Panc1 (cell line): ENCODE results near the gene TXNDC11. TPM values are rescaled to one million over a fixed set of nuclear protein-coding genes. Genes with fewer than 3 reads are reported as not detected.
A peak's percentile ranks its signal among the peaks of the same experiment; 100 is the strongest.

ENCODE experiments used
- ATAC-seq: fragments of 200-7000 bp; cut with Tn5 transposase; 2 replicates; pipeline ENCODE4 v1.9.1; 2020; ENCODE audit warnings: mild to moderate bottlenecking, moderate library complexity
- BruUV-seq: library from RNA; stranded (reverse); fragments of 400-500 nt; replicated peaks from 2 replicates; lab custom pipeline; 2021; lab: Mats Ljungman, UMichigan
- CTCF ChIA-PET: fragments of 300-600 bp; sonication (Branson Sonifier 250); formaldehyde crosslinking; loops from one replicate; lab custom pipeline; 2022; ENCODE audit warnings: antibody characterized with exemption; lab: Charles Lee
- POLR2A ChIA-PET: fragments of 300-600 bp; sonication (Branson Sonifier 250); formaldehyde crosslinking; loops from one replicate; lab custom pipeline; 2022; ENCODE audit warnings: antibody characterized with exemption; lab: Charles Lee
- DNase-seq: peaks from one replicate; pipeline ENCODE4 v3.0.0-alpha.2; 2010; ENCODE audit warnings: low read depth, low spot score
- H3K27ac ChIP-seq: 2 replicates; pipeline ENCODE4 v1.5.1; 2011; ENCODE audit warnings: mild to moderate bottlenecking, low read length, inconsistent platforms
- H3K27me3 ChIP-seq: fragments of 200-500 bp; sonication (Bioruptor generic); 2 replicates; pipeline ENCODE4 v1.6.0; 2014; ENCODE audit warnings: low read length, inconsistent platforms; ENCODE audit not compliant: control insufficient read depth, insufficient read depth
- H3K36me3 ChIP-seq: fragments of 200-500 bp; sonication (Bioruptor generic); 2 replicates; pipeline ENCODE4 v1.5.1; 2014; ENCODE audit warnings: inconsistent platforms, mild to moderate bottlenecking, low read length, moderate library complexity; ENCODE audit not compliant: control insufficient read depth, insufficient read depth
- H3K4me1 ChIP-seq: 2 replicates; pipeline ENCODE4 v1.5.1; 2011; ENCODE audit warnings: inconsistent platforms, mild to moderate bottlenecking, low read length, moderate library complexity; ENCODE audit not compliant: control insufficient read depth, insufficient read depth
- H3K4me3 ChIP-seq, 2 experiments: 2 replicates each; pipeline ENCODE4 v1.5.1; 2011 to 2012; ENCODE audit warnings: low read depth in 2 of 2, low read length in 2 of 2, mild to moderate bottlenecking in 2 of 2, inconsistent platforms in 1 of 2, moderate library complexity in 1 of 2
- H3K9me3 ChIP-seq: fragments of 200-500 bp; sonication (Bioruptor generic); 2 replicates; pipeline ENCODE4 v1.5.1; 2014; ENCODE audit warnings: low read depth, mild to moderate bottlenecking, inconsistent platforms, low read length, moderate library complexity; ENCODE audit not compliant: control insufficient read depth, insufficient read depth
- POLR2AphosphoS5 ChIP-seq: IDR thresholded peaks from 2 replicates; pipeline ENCODE4 v1.6.1; 2012; ENCODE audit warnings: mild to moderate bottlenecking, low read depth, low read length, moderate library complexity
- SIN3A ChIP-seq: IDR thresholded peaks from 2 replicates; pipeline ENCODE4 v1.6.1; 2012; ENCODE audit warnings: low read depth, mild to moderate bottlenecking, low read length, moderate library complexity, borderline replicate concordance; ENCODE audit not compliant: insufficient read depth
- TCF7L2 ChIP-seq: IDR thresholded peaks from 2 replicates; pipeline ENCODE4 v1.6.1; 2011; ENCODE audit warnings: mild to moderate bottlenecking, low read depth, low read length, inconsistent platforms
- in situ Hi-C: cut with HindIII; loops from 2 replicates; pipeline ENCODE4 v1.10.0; 2016; ENCODE audit warnings: low sequenced_read_pairs, low pct_unique_long_range_greater_than_20kb
- intact Hi-C: fragments of 100-400 bp; cut with micrococcal nuclease; formaldehyde crosslinking; loops from one replicate; pipeline ENCODE4 v1.10.0; 2022; ENCODE audit not compliant: unreplicated experiment
- total RNA-seq: library from RNA; stranded (reverse); gene quantifications from one replicate; pipeline ENCODE4 v1.2.1, GENCODE V29; 2021; ENCODE audit not compliant: unreplicated experiment
- TF ChIP-seq, protein P1 (sequence below), 2 experiments: IDR thresholded peaks; 2 replicates each; pipeline ENCODE4 v1.6.1; 2011 to 2012; ENCODE audit warnings: low read depth in 2 of 2, control low read depth in 1 of 2, low read length in 1 of 2, mild to moderate bottlenecking in 1 of 2, moderate library complexity in 1 of 2; ENCODE audit not compliant: insufficient read depth in 1 of 2
- TF ChIP-seq, protein P2 (sequence below): fragments of 450-650 bp; IDR thresholded peaks from 2 replicates; pipeline ENCODE4 v1.5.1; 2017; ENCODE audit warnings: mild to moderate bottlenecking

TXNDC11 gene
- total RNA-seq, 1 experiment from 2014 or later, result 30.5 TPM

DNA sequence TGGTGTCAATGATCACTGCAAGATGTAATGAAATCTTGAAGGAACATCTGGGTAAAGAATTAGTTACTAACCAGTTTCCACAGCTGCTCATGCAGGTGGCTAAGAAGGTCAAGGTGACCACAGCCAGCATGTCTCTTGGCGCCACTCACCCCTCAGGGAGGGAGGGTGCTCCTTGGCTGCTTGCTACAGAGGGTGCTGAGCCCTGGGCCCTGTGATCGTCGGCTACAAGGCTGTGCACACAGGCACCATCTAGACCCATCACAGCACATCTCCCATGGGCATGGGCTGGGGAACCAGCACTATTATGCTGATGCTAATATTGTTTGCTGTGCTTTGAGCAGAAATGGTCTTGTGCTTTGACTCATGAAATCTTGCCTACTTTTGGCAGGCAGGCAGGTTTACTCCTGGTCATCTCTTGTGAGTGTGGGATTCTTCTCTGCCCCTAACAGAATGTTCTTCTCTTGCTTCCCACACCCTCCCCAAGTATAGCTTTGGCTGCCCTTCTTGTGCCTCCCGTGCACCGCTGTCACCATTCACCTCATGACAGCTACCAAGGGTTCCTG, 36.4 kb downstream of the TXNDC11 start:
- intact Hi-C loops (no loop called here), in situ Hi-C loops (no loop called here)
- H3K4me3 ChIP-seq, result no peak overlapping the region
- CTCF ChIA-PET, result no interaction called here
- no peaks in the 10 kb centered on the region for H3K36me3 ChIP-seq
- TF ChIP-seq POLR2AphosphoS5 (no peak), TCF7L2 (no peak), SIN3A (no peak)
- TF ChIP-seq, protein P1, sequence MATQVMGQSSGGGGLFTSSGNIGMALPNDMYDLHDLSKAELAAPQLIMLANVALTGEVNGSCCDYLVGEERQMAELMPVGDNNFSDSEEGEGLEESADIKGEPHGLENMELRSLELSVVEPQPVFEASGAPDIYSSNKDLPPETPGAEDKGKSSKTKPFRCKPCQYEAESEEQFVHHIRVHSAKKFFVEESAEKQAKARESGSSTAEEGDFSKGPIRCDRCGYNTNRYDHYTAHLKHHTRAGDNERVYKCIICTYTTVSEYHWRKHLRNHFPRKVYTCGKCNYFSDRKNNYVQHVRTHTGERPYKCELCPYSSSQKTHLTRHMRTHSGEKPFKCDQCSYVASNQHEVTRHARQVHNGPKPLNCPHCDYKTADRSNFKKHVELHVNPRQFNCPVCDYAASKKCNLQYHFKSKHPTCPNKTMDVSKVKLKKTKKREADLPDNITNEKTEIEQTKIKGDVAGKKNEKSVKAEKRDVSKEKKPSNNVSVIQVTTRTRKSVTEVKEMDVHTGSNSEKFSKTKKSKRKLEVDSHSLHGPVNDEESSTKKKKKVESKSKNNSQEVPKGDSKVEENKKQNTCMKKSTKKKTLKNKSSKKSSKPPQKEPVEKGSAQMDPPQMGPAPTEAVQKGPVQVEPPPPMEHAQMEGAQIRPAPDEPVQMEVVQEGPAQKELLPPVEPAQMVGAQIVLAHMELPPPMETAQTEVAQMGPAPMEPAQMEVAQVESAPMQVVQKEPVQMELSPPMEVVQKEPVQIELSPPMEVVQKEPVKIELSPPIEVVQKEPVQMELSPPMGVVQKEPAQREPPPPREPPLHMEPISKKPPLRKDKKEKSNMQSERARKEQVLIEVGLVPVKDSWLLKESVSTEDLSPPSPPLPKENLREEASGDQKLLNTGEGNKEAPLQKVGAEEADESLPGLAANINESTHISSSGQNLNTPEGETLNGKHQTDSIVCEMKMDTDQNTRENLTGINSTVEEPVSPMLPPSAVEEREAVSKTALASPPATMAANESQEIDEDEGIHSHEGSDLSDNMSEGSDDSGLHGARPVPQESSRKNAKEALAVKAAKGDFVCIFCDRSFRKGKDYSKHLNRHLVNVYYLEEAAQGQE (IDR thresholded peaks at IDR 0.05; ENCODE audit: insufficient read depth in 1 of 2, low read depth in 2 of 2, low read length in 1 of 2), result no peak
- TF ChIP-seq, protein P2, sequence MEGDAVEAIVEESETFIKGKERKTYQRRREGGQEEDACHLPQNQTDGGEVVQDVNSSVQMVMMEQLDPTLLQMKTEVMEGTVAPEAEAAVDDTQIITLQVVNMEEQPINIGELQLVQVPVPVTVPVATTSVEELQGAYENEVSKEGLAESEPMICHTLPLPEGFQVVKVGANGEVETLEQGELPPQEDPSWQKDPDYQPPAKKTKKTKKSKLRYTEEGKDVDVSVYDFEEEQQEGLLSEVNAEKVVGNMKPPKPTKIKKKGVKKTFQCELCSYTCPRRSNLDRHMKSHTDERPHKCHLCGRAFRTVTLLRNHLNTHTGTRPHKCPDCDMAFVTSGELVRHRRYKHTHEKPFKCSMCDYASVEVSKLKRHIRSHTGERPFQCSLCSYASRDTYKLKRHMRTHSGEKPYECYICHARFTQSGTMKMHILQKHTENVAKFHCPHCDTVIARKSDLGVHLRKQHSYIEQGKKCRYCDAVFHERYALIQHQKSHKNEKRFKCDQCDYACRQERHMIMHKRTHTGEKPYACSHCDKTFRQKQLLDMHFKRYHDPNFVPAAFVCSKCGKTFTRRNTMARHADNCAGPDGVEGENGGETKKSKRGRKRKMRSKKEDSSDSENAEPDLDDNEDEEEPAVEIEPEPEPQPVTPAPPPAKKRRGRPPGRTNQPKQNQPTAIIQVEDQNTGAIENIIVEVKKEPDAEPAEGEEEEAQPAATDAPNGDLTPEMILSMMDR, result no peak
- BruUV-seq, result no TSS peak
- no peak overlapping the region for H3K27ac ChIP-seq
- no peak for DNase-seq
- H3K4me1 ChIP-seq, result no peaks in the 10 kb centered on the region
- POLR2A ChIA-PET, result no interaction called here
- H3K27me3 ChIP-seq, result no peaks in the 10 kb centered on the region
- ATAC-seq, result peak; percentile 60; the same call in 1 of the 2 replicates
- no peaks in the 10 kb centered on the region for H3K9me3 ChIP-seq

DNA sequence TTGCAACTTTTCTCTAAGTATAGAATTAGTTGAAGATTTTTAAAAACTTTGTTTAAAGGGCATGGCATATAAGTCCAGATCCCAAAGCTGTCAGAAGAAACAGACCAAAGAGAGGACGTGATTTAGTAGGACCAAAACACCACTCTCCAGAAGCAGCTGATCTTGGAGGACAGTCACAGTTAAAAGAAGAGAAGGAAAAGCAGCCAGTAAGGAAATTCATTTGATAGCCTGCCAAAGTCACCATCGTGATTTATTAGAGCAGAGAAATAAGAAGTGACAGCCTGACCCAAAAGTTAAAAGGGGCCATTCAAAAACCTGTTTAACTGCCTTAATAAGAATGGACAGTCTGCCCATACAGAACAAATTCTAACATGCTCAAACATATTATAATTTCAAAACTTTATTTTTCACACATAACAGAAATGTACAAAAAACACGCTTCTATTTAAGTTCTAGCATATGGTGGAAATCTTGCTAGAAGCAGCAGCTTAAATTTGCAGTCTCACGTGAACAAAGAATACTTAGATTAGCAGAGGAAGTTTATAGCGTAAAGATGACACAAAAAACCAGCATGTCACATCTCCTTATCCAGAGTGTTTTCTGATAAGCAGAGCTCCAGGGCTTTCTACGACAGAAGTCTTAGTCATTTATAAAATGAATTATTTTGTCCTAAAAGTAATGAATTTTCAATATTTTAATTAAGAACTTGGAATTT, 37.2 kb downstream of the TXNDC11 start:
- H3K4me3 ChIP-seq, result no peak overlapping the region
- no peak overlapping the region for H3K27ac ChIP-seq
- intact Hi-C loops (no loop called here), in situ Hi-C loops (no loop called here)
- ATAC-seq (no peak), DNase-seq (no peak)
- H3K4me1 ChIP-seq, result no peaks in the 10 kb centered on the region
- no peaks in the 10 kb centered on the region for H3K9me3 ChIP-seq
- no peak for TF ChIP-seq POLR2AphosphoS5
- TF ChIP-seq TCF7L2, result no peak
- TF ChIP-seq SIN3A, result no peak
- TF ChIP-seq, protein P1 (IDR thresholded peaks at IDR 0.05; ENCODE audit: insufficient read depth in 1 of 2, low read depth in 2 of 2, low read length in 1 of 2), result no peak
- TF ChIP-seq, protein P2, result no peak
- POLR2A ChIA-PET, result no interaction called here
- no peaks in the 10 kb centered on the region for H3K27me3 ChIP-seq
- BruUV-seq, result TSS peak; percentile 47
- H3K36me3 ChIP-seq, result no peaks in the 10 kb centered on the region
- CTCF ChIA-PET, result no interaction called here
